Measurements from ENCODE around the gene CLDN10. TPM values are rescaled to one million over a fixed set of nuclear protein-coding genes. Genes with fewer than 3 reads are reported as not detected.

Gene CLDN10
- total RNA-seq, 1 donor from 2014 or later: not detected

DNA sequence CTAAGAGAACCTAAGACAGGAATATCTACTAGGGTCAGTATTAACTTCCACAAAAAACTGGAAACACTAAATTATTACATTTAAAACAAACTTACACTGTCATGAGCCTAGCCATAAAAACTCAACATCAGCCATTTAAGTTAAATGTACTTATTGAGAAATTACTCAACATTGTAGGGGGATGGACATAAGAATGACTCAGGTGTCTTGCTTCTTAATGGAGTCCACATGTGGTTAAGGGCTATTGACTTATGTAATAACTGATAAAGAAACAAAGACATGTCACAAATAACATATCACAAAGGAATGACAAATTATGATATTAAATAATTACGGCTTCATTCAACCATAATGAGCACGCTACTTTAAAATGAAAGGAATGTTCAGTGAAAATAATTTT, 36.2 kb downstream of the CLDN10 start:
- Mint-ChIP-seq H3K4me1 (no peaks in the 10 kb centered on the region), H3K27ac (no peak overlapping the region), H3K4me3 (no peak overlapping the region), H3K9me3 (no peaks in the 10 kb centered on the region), H3K27me3 (peaks cover 6% of the 10 kb centered on the region), H3K36me3 (ENCODE audit: low read depth) (no peaks in the 10 kb centered on the region)
- intact Hi-C loops (cut with micrococcal nuclease): no loop called here
- DNase-seq: no peak

DNA sequence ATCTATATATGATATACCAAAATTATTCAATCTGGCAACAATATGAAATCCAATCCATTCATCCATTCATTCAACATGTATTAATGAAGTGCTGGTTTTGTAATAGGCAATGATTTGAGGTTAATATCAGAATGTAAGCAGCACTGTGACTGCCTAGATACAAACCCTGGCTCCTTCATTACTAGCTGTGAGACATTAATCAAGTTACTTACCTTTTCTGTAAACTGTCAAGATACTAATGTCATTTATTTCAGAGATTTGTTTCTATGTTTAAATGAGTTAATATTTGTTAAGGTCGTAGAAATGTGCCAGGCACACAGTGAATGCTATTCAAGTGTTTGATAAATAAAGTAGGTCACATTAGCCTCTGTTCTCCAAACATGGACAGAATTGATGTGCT, 40.9 kb downstream of the CLDN10 start:
- Mint-ChIP-seq H3K27ac (no peak overlapping the region), H3K27me3 (peaks cover 10% of the 10 kb centered on the region), H3K4me3 (no peak overlapping the region), H3K36me3 (ENCODE audit: low read depth) (no peaks in the 10 kb centered on the region), H3K4me1 (no peaks in the 10 kb centered on the region), H3K9me3 (no peaks in the 10 kb centered on the region)
- intact Hi-C loops (cut with micrococcal nuclease): no loop called here
- no peak for DNase-seq

GRCh38 chr13:95596701-95597100, 44.2 kb downstream of the CLDN10 start:
- Mint-ChIP-seq H3K27me3 (peaks cover 8% of the 10 kb centered on the region), H3K36me3 (ENCODE audit: low read depth) (no peaks in the 10 kb centered on the region), H3K4me3 (no peak overlapping the region), H3K27ac (no peak overlapping the region), H3K4me1 (no peaks in the 10 kb centered on the region), H3K9me3 (no peaks in the 10 kb centered on the region)
- intact Hi-C loops (cut with micrococcal nuclease): no loop called here
- DNase-seq: no peak

DNA sequence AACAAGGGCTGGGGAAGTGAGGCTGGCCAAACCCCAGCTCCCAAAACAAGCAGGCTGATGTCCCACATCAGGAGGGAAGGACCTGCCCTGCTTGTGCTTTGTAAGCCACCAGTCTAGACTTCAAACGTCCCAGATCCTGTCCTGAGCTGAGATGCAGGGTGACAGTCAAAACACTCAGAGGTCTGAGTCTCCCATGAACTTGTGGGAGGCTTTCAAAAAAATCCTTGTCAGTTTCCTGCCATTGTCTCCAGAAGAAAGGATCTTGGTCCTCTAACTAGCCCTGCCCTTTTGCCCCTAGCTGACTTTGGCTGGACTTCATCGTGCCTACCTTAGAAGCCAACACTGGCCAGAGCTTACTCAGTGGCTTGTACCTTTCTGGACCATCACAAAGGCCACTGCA, 48.7 kb downstream of the CLDN10 start:
- no peak for DNase-seq
- intact Hi-C loops (cut with micrococcal nuclease): no loop called here
- Mint-ChIP-seq H3K4me3 (no peak overlapping the region), H3K4me1 (no peaks in the 10 kb centered on the region), H3K27me3 (peaks cover 10% of the 10 kb centered on the region), H3K36me3 (ENCODE audit: low read depth) (no peaks in the 10 kb centered on the region), H3K27ac (no peak overlapping the region), H3K9me3 (no peaks in the 10 kb centered on the region)

DNA sequence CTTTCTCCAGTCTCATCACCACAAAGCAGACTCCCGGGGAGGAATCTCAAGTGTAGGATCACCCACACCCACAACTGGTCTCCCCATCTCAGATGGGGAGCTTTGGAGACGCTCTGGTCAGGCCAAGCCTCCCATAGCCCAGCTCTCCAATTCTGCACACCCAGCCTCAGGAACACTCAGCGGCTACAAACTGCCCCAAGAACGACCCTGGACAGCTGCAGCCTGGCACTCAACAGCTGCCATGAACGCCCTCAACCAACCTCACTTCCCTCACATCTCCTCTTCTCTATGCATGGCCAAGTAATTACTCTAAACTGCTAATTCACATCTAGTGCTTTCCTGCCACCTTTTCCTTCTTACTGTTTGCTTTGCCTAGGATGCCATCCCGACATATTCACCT, 49.4 kb downstream of the CLDN10 start:
- Mint-ChIP-seq H3K9me3 (no peaks in the 10 kb centered on the region), H3K36me3 (ENCODE audit: low read depth) (no peaks in the 10 kb centered on the region), H3K27ac (no peak overlapping the region), H3K4me3 (no peak overlapping the region), H3K27me3 (peaks cover 10% of the 10 kb centered on the region), H3K4me1 (no peaks in the 10 kb centered on the region)
- no peak for DNase-seq
- intact Hi-C loops (cut with micrococcal nuclease): no loop called here

GRCh38 chr13:95603887-95604555, 51.5 kb downstream of the CLDN10 start:
- Mint-ChIP-seq H3K36me3 (ENCODE audit: low read depth) (no peaks in the 10 kb centered on the region), H3K27me3 (peaks cover 13% of the 10 kb centered on the region), H3K27ac (no peak overlapping the region), H3K4me3 (no peak overlapping the region), H3K9me3 (no peaks in the 10 kb centered on the region), H3K4me1 (no peaks in the 10 kb centered on the region)
- intact Hi-C loops (cut with micrococcal nuclease): no loop called here
- no peak for DNase-seq

- Mint-ChIP-seq H3K27ac (no peak overlapping the region), H3K9me3 (no peaks in the 10 kb centered on the region), H3K4me1 (no peaks in the 10 kb centered on the region), H3K4me3 (no peak overlapping the region), H3K36me3 (ENCODE audit: low read depth) (no peaks in the 10 kb centered on the region), H3K27me3 (peaks cover 12% of the 10 kb centered on the region)
- intact Hi-C loops (cut with micrococcal nuclease): no loop called here
- DNase-seq: no peak
Measured at GRCh38 chr13:95604556-95604915, 52.0 kb downstream of the CLDN10 start.

GRCh38 chr13:95605448-95606125, 53.1 kb downstream of the CLDN10 start:
- H3K36me3 Mint-ChIP-seq (ENCODE audit: low read depth): no peaks in the 10 kb centered on the region
- no peaks in the 10 kb centered on the region for H3K9me3 Mint-ChIP-seq
- H3K4me1 Mint-ChIP-seq: no peaks in the 10 kb centered on the region
- no peak overlapping the region for H3K27ac Mint-ChIP-seq
- peaks cover 12% of the 10 kb centered on the region for H3K27me3 Mint-ChIP-seq
- DNase-seq: no peak
- intact Hi-C loops (cut with micrococcal nuclease): no loop called here
- H3K4me3 Mint-ChIP-seq: no peak overlapping the region

DNA sequence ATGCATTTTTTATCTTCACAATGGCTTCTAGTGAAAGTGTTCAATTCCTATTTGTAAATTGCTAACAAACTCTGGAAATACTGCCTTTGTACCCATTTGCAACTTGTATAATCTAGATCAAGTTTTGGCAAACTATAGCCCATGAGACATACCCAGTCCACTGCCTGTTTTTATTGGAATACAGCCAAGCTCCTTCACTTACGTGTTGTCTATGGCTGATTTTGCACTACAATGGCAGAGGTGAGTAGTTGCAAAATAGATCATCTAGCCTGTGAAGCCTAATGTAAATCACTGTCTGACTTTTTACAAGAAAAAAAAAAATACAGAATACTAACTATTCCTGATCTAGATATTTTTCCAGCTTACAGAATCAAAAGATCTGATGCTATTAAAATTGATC, 54.8 kb downstream of the CLDN10 start:
- no peak for DNase-seq

GRCh38 chr13:95608640-95609323, 56.3 kb downstream of the CLDN10 start:
- intact Hi-C loops (cut with micrococcal nuclease): no loop called here
- Mint-ChIP-seq H3K27ac (no peak overlapping the region), H3K4me1 (no peaks in the 10 kb centered on the region), H3K9me3 (no peaks in the 10 kb centered on the region), H3K27me3 (peaks cover 12% of the 10 kb centered on the region), H3K4me3 (no peak overlapping the region), H3K36me3 (ENCODE audit: low read depth) (no peaks in the 10 kb centered on the region)
- DNase-seq: no peak

More for the DNA sequence above, 54.8 kb downstream of the CLDN10 start:
- Mint-ChIP-seq H3K27me3 (peaks cover 12% of the 10 kb centered on the region), H3K4me1 (no peaks in the 10 kb centered on the region), H3K4me3 (no peak overlapping the region), H3K36me3 (ENCODE audit: low read depth) (no peaks in the 10 kb centered on the region), H3K9me3 (no peaks in the 10 kb centered on the region), H3K27ac (no peak overlapping the region)
- intact Hi-C loops (cut with micrococcal nuclease): no loop called here

DNA sequence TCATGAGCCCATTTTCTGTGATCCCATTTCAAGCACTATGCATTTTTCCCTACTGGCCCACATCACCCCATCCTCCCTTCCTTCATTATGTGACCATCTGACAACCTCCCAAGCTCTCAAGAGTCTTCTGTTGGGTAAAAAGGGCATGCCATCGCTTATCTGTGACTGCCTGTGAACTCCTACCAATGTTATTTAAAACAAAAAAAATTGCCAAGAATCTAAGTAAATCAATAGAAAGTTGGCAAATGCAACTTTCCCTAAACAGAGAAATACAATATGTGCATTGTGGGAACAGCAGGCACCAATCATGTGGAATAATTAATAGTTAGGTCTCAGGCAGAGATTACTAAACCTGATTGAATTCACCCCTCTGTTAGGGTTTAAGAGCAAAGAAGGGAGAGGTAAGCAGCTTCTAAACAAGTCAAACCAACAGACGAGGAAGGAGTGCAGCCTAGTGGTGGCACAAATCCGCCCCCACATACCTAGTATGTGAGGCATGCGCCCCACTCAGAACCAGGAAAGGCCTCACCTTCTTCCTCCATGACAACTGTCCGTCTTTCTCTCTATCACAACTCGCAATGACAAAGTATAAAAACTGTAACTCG, 62.2 kb downstream of the CLDN10 start:
- H3K36me3 Mint-ChIP-seq (ENCODE audit: low read depth): no peaks in the 10 kb centered on the region
- no peaks in the 10 kb centered on the region for H3K9me3 Mint-ChIP-seq
- H3K4me1 Mint-ChIP-seq: no peaks in the 10 kb centered on the region
- DNase-seq: no peak
- no peak overlapping the region for H3K27ac Mint-ChIP-seq
- peaks cover 3% of the 10 kb centered on the region for H3K27me3 Mint-ChIP-seq
- H3K4me3 Mint-ChIP-seq: no peak overlapping the region
- intact Hi-C loops (cut with micrococcal nuclease): no loop called here

DNA sequence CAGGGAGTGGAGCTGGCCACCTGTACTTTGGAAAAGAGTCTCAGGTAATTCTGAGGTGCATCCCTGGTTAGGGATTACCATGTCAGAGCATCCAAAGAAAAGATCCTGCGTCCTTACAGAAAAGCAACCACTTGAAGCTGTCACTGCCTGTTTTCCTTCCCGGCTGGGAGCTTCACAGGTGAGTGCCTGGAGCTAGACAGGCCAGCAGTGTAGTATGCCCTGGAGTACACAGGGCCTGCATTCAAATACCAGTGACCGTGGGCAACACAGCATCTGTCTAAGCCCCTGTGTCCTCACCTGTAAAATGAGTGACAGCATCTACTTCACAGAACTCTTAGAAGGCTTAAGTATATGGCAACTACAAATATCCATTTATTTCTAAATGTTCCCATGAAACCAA, 63.0 kb downstream of the CLDN10 start:
- no peak overlapping the region for H3K4me3 Mint-ChIP-seq

GRCh38 chr13:95620030-95620824, 67.7 kb downstream of the CLDN10 start:
- no peak overlapping the region for H3K27ac Mint-ChIP-seq
- DNase-seq: no peak
- H3K27me3 Mint-ChIP-seq: peaks cover 13% of the 10 kb centered on the region
- H3K4me1 Mint-ChIP-seq: no peaks in the 10 kb centered on the region
- no peaks in the 10 kb centered on the region for H3K36me3 Mint-ChIP-seq (ENCODE audit: low read depth)
- no peak overlapping the region for H3K4me3 Mint-ChIP-seq
- intact Hi-C loops (cut with micrococcal nuclease): no loop called here
- H3K9me3 Mint-ChIP-seq: no peaks in the 10 kb centered on the region

More for the DNA sequence above, 63.0 kb downstream of the CLDN10 start:
- Mint-ChIP-seq H3K4me1 (no peaks in the 10 kb centered on the region), H3K27ac (no peak overlapping the region), H3K36me3 (ENCODE audit: low read depth) (no peaks in the 10 kb centered on the region), H3K9me3 (no peaks in the 10 kb centered on the region), H3K27me3 (peaks cover 5% of the 10 kb centered on the region)
- intact Hi-C loops (cut with micrococcal nuclease): no loop called here
- DNase-seq: no peak

Data from activated CD4-positive, alpha-beta T cell treated with anti-CD3 and anti-CD28 coated beads, Interleukin-2, amount 10 ng/mL, durations not matched to agents 24 days and 14 days (primary cell).